IMR-90 (cell line): ENCODE results near the gene STX8. TPM values are rescaled to one million over a fixed set of nuclear protein-coding genes. Genes with fewer than 3 reads are reported as not detected.
A peak's percentile ranks its signal among the peaks of the same experiment; 100 is the strongest.

Experiments used
- ATAC-seq: fragments of 200-7000 bp; cut with Tn5 transposase; 2 replicates; pipeline ENCODE4 v1.9.1; 2020; ENCODE audit warnings: low read depth, mild to moderate bottlenecking, moderate library complexity
- BruUV-seq: library from RNA; stranded (reverse); fragments of 400-500 nt; replicated peaks from 2 replicates; lab custom pipeline; 2021; lab: Mats Ljungman, UMichigan
- CTCF ChIA-PET: fragments of 300-600 bp; formaldehyde crosslinking; extraction: SDS; loops from one replicate; lab custom pipeline; 2021; ENCODE audit warnings: antibody characterized with exemption; lab: Yijun Ruan, JAX
- POLR2A ChIA-PET: fragments of 300-600 bp; sonication (Branson Sonifier 250); formaldehyde crosslinking; loops from one replicate; lab custom pipeline; 2022; ENCODE audit warnings: antibody characterized with exemption; ENCODE audit not compliant: unreplicated experiment; lab: Charles Lee
- DNase-seq: peaks from one replicate; pipeline ENCODE4 v3.0.0; 2013
- H2AFZ ChIP-seq: replicated peaks from 2 replicates; pipeline ENCODE3; 2013; ENCODE audit warnings: low read length, mild to moderate bottlenecking; ENCODE audit not compliant: poor library complexity
- H2AK5ac ChIP-seq: 2 replicates; pipeline ENCODE4 v1.6.1; 2013; ENCODE audit warnings: low read depth, low read length, inconsistent platforms
- H2AK9ac ChIP-seq: replicated peaks from 2 replicates; pipeline ENCODE3; 2013; ENCODE audit warnings: mild to moderate bottlenecking, low read depth, low read length, moderate library complexity; ENCODE audit not compliant: poor library complexity
- H2BK120ac ChIP-seq: 2 replicates; pipeline ENCODE4 v1.6.1; 2013; ENCODE audit warnings: low read depth, low read length, inconsistent platforms
- H2BK15ac ChIP-seq: 3 replicates; pipeline ENCODE4 v1.6.1; 2013; ENCODE audit warnings: low read depth, low read length, inconsistent platforms
- H2BK20ac ChIP-seq: 2 replicates; pipeline ENCODE4 v1.6.1; 2013; ENCODE audit warnings: low read depth, mild to moderate bottlenecking, inconsistent platforms, low read length, moderate library complexity
- H2BK5ac ChIP-seq: 2 replicates; pipeline ENCODE4 v1.6.1; 2013; ENCODE audit warnings: mild to moderate bottlenecking, low read depth, low read length, inconsistent platforms; ENCODE audit not compliant: poor library complexity, severe bottlenecking
- H3K14ac ChIP-seq: replicated peaks from 2 replicates; pipeline ENCODE4 v1.6.1; 2013; ENCODE audit warnings: low read depth, low read length, inconsistent platforms
- H3K18ac ChIP-seq: 2 replicates; pipeline ENCODE4 v1.6.1; 2013; ENCODE audit warnings: low read depth, low read length, control low read depth
- H3K23ac ChIP-seq: 2 replicates; pipeline ENCODE4 v1.6.1; 2013; ENCODE audit warnings: low read depth, low read length, inconsistent platforms
- H3K27ac ChIP-seq: 2 replicates; pipeline ENCODE4 v1.5.1; 2013; ENCODE audit warnings: mild to moderate bottlenecking, control low read depth, low read length; ENCODE audit not compliant: insufficient read depth
- H3K27me3 ChIP-seq: 2 replicates; pipeline ENCODE4 v1.6.1; 2013; ENCODE audit warnings: low read length; ENCODE audit not compliant: control insufficient read depth, insufficient read depth
- H3K36me3 ChIP-seq: 2 replicates; pipeline ENCODE4 v1.6.1; 2013; ENCODE audit warnings: low read length, mixed read lengths; ENCODE audit not compliant: control insufficient read depth, insufficient read depth
- H3K4ac ChIP-seq: 2 replicates; pipeline ENCODE4 v1.6.1; 2013; ENCODE audit warnings: low read depth, low read length, inconsistent platforms
- H3K4me1 ChIP-seq: 2 replicates; pipeline ENCODE4 v1.6.1; 2013; ENCODE audit warnings: low read length, mixed read lengths; ENCODE audit not compliant: control insufficient read depth, insufficient read depth
- H3K4me2 ChIP-seq: 2 replicates; pipeline ENCODE4 v1.6.1; 2013; ENCODE audit warnings: low read depth, mild to moderate bottlenecking, control low read depth, low read length, moderate library complexity
- H3K4me3 ChIP-seq: 2 replicates; pipeline ENCODE4 v1.5.1; 2013; ENCODE audit warnings: low read depth, mild to moderate bottlenecking, control low read depth, low read length, moderate library complexity; ENCODE audit not compliant: insufficient read depth
- H3K56ac ChIP-seq: 2 replicates; pipeline ENCODE4 v1.6.1; 2013; ENCODE audit warnings: low read length, inconsistent platforms; ENCODE audit not compliant: insufficient read depth; ENCODE audit errors: extremely low read depth
- H3K79me1 ChIP-seq, 2 experiments: 2 replicates each; pipeline ENCODE4 v1.6.1; 2013; ENCODE audit warnings: low read length in 2 of 2, inconsistent platforms in 1 of 2, low read depth in 1 of 2
- H3K9ac ChIP-seq: 2 replicates; pipeline ENCODE4 v1.6.1; 2013; ENCODE audit warnings: low read depth, low read length, control low read depth
- H3K9me1 ChIP-seq: 2 replicates; pipeline ENCODE4 v1.6.1; 2013; ENCODE audit warnings: low read length, inconsistent platforms; ENCODE audit not compliant: insufficient read depth
- H3K9me3 ChIP-seq: 2 replicates; pipeline ENCODE4 v1.6.1; 2013; ENCODE audit warnings: low read length; ENCODE audit not compliant: control insufficient read depth, insufficient read depth
- H4K20me1 ChIP-seq: 2 replicates; pipeline ENCODE4 v1.6.1; 2013; ENCODE audit warnings: low read length, inconsistent platforms; ENCODE audit not compliant: insufficient read depth
- H4K5ac ChIP-seq: 2 replicates; pipeline ENCODE4 v1.6.1; 2013; ENCODE audit warnings: mild to moderate bottlenecking, low read depth, low read length, control low read depth
- H4K8ac ChIP-seq, 2 experiments: 2 replicates each; pipeline ENCODE4 v1.6.1; 2013; ENCODE audit warnings: low read depth in 2 of 2, low read length in 2 of 2, control low read depth in 1 of 2, inconsistent platforms in 1 of 2
- H4K91ac ChIP-seq: 2 replicates; pipeline ENCODE4 v1.6.1; 2013; ENCODE audit warnings: low read depth, low read length, inconsistent platforms; ENCODE audit not compliant: insufficient read depth
- BHLHE40 ChIP-seq: fragments of 150-350 bp; IDR thresholded peaks from 2 replicates; pipeline ENCODE4 v1.6.1; 2016; ENCODE audit warnings: mild to moderate bottlenecking, low read depth, low read length
- CEBPB ChIP-seq: IDR thresholded peaks from 2 replicates; pipeline ENCODE4 v1.6.1; 2012; ENCODE audit warnings: low read depth, low read length, improper control_type of control experiment
- CHD1 ChIP-seq: IDR thresholded peaks from 2 replicates; pipeline ENCODE4 v1.6.1; 2012; ENCODE audit warnings: low read depth, low read length, improper control_type of control experiment
- FOS ChIP-seq: fragments of 150-350 bp; IDR thresholded peaks from 2 replicates; pipeline ENCODE4 v1.6.1; 2016; ENCODE audit warnings: low read depth, low read length
- MAFK ChIP-seq: IDR thresholded peaks from 2 replicates; pipeline ENCODE4 v1.6.1; 2012; ENCODE audit warnings: low read depth, low read length, improper control_type of control experiment
- MAZ ChIP-seq: IDR thresholded peaks from 2 replicates; pipeline ENCODE4 v1.6.1; 2012; ENCODE audit warnings: low read depth, mild to moderate bottlenecking, low read length, improper control_type of control experiment, moderate library complexity, borderline replicate concordance
- MXI1 ChIP-seq: IDR thresholded peaks from 2 replicates; pipeline ENCODE4 v1.6.1; 2012; ENCODE audit warnings: low read depth, mild to moderate bottlenecking, low read length, moderate library complexity, borderline replicate concordance
- NFE2L2 ChIP-seq: fragments of 150-350 bp; IDR thresholded peaks from 2 replicates; pipeline ENCODE4 v1.6.1; 2016; ENCODE audit warnings: low read depth, mild to moderate bottlenecking, low read length
- POLR2A ChIP-seq: IDR thresholded peaks from 2 replicates; pipeline ENCODE4 v1.6.1; 2012; ENCODE audit warnings: mild to moderate bottlenecking, low read depth, low read length
- RAD21 ChIP-seq: IDR thresholded peaks from 2 replicates; pipeline ENCODE4 v1.6.1; 2012; ENCODE audit warnings: low read length, improper control_type of control experiment
- RCOR1 ChIP-seq: IDR thresholded peaks from 2 replicates; pipeline ENCODE4 v1.6.1; 2012; ENCODE audit warnings: mild to moderate bottlenecking, low read length, improper control_type of control experiment; ENCODE audit not compliant: insufficient replicate concordance
- RFX5 ChIP-seq: IDR thresholded peaks from 2 replicates; pipeline ENCODE4 v1.8.0; 2012; ENCODE audit warnings: low read depth, mild to moderate bottlenecking, low read length, moderate library complexity
- SMC3 ChIP-seq: fragments of 150-350 bp; IDR thresholded peaks from 2 replicates; pipeline ENCODE4 v1.6.1; 2016; ENCODE audit warnings: low read depth, mild to moderate bottlenecking, antibody characterized with exemption, low read length, moderate library complexity
- WGBS, 2 experiments: methylation state at CpG; one replicate each; pipeline versions ENCODE4 v1.1.5 to v1.1.7; 2013; ENCODE audit warnings: missing lambda C conversion rate in 2 of 2; ENCODE audit not compliant: insufficient read length in 1 of 2; ENCODE audit errors: extremely low coverage in 2 of 2; 5-methylcytosine and 5-hydroxymethylcytosine counted together
- dilution Hi-C: fragments of 300-500 bp; cut with HindIII; formaldehyde crosslinking; loops from one replicate; pipeline ENCODE4 v1.14.3; 2018; ENCODE audit warnings: low sequenced_read_pairs; ENCODE audit not compliant: unreplicated experiment
- in situ Hi-C: fragments of 300-500 bp; cut with MboI; formaldehyde crosslinking; loops from 3 replicates; pipeline ENCODE4 v1.14.3; 2019; ENCODE audit warnings: low sequenced_read_pairs, inconsistent platforms, mixed read lengths
- intact Hi-C: fragments of 100-400 bp; cut with micrococcal nuclease; formaldehyde crosslinking; loops from 2 replicates; pipeline ENCODE4 v1.10.0; 2022
- polyA plus RNA-seq, 3 experiments: library from polyadenylated mRNA; depleted of rRNA; stranded (reverse); fragments of >200 nt; gene quantifications; 2 replicates each; pipeline ENCODE4 v1.2.3, GENCODE V29; 2012; ENCODE audit warnings: low replicate concordance in 1 of 3
- total RNA-seq: library from RNA; depleted of rRNA; stranded (reverse); fragments of >200 nt; gene quantifications from 2 replicates; pipeline ENCODE4 v1.2.3, GENCODE V29; 2012
- TF ChIP-seq, protein P1 (sequence below): fragments of 150-350 bp; IDR thresholded peaks from 2 replicates; pipeline ENCODE4 v1.6.1; 2017; ENCODE audit warnings: mild to moderate bottlenecking, antibody characterized with exemption, low read length, low read depth
- TF ChIP-seq, protein P2 (sequence below): conservative IDR thresholded peaks from 2 replicates; pipeline ENCODE4 v1.5.1; 2012; ENCODE audit warnings: mild to moderate bottlenecking, low read depth, low read length, improper control_type of control experiment
- TF ChIP-seq, protein P3 (sequence below): fragments of 150-350 bp; IDR thresholded peaks from 2 replicates; pipeline ENCODE4 v1.6.1; 2016; ENCODE audit warnings: low read depth, mild to moderate bottlenecking, low read length, moderate library complexity, borderline replicate concordance

The STX8 gene
- total and polyA plus RNA-seq, 2 of the 4 experiments (the other 2 are of a cell fraction) = 26.5 to 47.0 TPM

DNA sequence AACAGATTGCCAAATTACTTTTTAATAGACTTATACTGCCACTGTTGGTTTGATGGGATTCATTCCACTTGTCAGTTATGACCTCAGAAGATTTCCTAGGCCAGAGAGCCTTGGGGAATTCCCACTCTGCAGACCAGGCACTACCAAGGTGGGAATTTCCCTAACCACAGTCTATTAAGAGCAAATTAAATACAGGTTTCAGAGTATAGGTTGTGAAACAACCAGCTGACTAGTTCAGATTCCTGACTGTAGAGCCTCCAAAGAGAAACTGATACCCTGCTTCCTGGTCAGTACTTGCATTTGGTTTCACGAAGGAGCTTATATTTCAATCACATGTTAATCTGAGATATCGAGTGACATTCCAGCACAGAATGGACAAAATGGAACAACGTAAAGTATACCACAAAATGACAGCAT lies 186.5 kb downstream of the STX8 start:
- CTCF ChIA-PET = interaction anchor here (0.5 to 0.7 kb wide), 4 partner anchors 13 to 132 kb away, joined by 3 to 7 read pairs (median 3); no protein-coding TSS in a partner anchor
- no peak overlapping the region for H3K4me3 ChIP-seq

More for the DNA sequence above, 186.5 kb downstream of the STX8 start:
- Histone ChIP-seq H2BK120ac (no peak overlapping the region), H2BK5ac (peak overlapping the region; percentile 59), H2AFZ (no peak overlapping the region), H3K18ac (no peak overlapping the region), H2BK20ac (no peak overlapping the region), H3K27ac (no peak overlapping the region), H3K9me3 (peaks cover 2% of the 10 kb centered on the region; the same call in 1 of the 2 replicates), H3K79me1 (no peaks in the 10 kb centered on the region), H4K20me1 (no peaks in the 10 kb centered on the region), H3K4me2 (no peak overlapping the region), H4K5ac (no peak overlapping the region), H3K4me1 (no peaks in the 10 kb centered on the region), H3K9me1 (no peaks in the 10 kb centered on the region), H3K4ac (no peak overlapping the region), H3K23ac (no peak overlapping the region), H3K9ac (no peak overlapping the region), H3K27me3 (no peaks in the 10 kb centered on the region), H3K36me3 (no peaks in the 10 kb centered on the region), H3K14ac (no peak overlapping the region), H2AK5ac (no peak overlapping the region), H3K56ac (no peak overlapping the region), H4K8ac (no peak overlapping the region), H4K91ac (no peak overlapping the region), H2BK15ac (no peak overlapping the region), H2AK9ac (no peak overlapping the region)
- dilution Hi-C loops = no loop called here
- ATAC-seq = peak; percentile 89
- POLR2A ChIA-PET = no interaction called here
- in situ Hi-C loops = no loop called here
- no CpG with 5 or more reads among the region's 3 CpGs for WGBS, 2 experiments
- no TSS peak for BruUV-seq
- intact Hi-C loops = loop anchor here (10.0 kb wide), 1 partner anchor 84 kb away; no protein-coding TSS in a partner anchor
- TF ChIP-seq POLR2A (no peak), BHLHE40 (no peak), RFX5 (no peak), CEBPB (peak; percentile 88), MXI1 (no peak), RCOR1 (no peak), MAFK (no peak), FOS (0 out of 2 replicates have a peak, but pooled peaks have one; percentile 12), CHD1 (no peak), NFE2L2 (no peak), SMC3 (no peak), MAZ (no peak), RAD21 (no peak)
- TF ChIP-seq, protein P1, sequence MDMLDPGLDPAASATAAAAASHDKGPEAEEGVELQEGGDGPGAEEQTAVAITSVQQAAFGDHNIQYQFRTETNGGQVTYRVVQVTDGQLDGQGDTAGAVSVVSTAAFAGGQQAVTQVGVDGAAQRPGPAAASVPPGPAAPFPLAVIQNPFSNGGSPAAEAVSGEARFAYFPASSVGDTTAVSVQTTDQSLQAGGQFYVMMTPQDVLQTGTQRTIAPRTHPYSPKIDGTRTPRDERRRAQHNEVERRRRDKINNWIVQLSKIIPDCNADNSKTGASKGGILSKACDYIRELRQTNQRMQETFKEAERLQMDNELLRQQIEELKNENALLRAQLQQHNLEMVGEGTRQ = peak; percentile 8; the same call in 1 of the 2 replicates
- TF ChIP-seq, protein P2, sequence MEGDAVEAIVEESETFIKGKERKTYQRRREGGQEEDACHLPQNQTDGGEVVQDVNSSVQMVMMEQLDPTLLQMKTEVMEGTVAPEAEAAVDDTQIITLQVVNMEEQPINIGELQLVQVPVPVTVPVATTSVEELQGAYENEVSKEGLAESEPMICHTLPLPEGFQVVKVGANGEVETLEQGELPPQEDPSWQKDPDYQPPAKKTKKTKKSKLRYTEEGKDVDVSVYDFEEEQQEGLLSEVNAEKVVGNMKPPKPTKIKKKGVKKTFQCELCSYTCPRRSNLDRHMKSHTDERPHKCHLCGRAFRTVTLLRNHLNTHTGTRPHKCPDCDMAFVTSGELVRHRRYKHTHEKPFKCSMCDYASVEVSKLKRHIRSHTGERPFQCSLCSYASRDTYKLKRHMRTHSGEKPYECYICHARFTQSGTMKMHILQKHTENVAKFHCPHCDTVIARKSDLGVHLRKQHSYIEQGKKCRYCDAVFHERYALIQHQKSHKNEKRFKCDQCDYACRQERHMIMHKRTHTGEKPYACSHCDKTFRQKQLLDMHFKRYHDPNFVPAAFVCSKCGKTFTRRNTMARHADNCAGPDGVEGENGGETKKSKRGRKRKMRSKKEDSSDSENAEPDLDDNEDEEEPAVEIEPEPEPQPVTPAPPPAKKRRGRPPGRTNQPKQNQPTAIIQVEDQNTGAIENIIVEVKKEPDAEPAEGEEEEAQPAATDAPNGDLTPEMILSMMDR = no peak
- TF ChIP-seq, protein P3, sequence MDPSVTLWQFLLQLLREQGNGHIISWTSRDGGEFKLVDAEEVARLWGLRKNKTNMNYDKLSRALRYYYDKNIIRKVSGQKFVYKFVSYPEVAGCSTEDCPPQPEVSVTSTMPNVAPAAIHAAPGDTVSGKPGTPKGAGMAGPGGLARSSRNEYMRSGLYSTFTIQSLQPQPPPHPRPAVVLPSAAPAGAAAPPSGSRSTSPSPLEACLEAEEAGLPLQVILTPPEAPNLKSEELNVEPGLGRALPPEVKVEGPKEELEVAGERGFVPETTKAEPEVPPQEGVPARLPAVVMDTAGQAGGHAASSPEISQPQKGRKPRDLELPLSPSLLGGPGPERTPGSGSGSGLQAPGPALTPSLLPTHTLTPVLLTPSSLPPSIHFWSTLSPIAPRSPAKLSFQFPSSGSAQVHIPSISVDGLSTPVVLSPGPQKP = no peak
- peak; percentile 97 for DNase-seq
